Right hindlimb (tissue), 1 donor: ENCODE results near the gene BBX.
"Not testable (repeated sequence)": the region's sequence is repeated elsewhere in the genome, so short reads cannot be mapped to it uniquely, and the experiment has no call there.

Experiments
- DNase-seq: peaks from one replicate; pipeline ENCODE4 v3.0.0-alpha.2; 2018

The BBX gene

GRCh38 chr3:107543666-107544065 is 20.9 kb downstream of the BBX start:
- DNase-seq = no peak

DNA sequence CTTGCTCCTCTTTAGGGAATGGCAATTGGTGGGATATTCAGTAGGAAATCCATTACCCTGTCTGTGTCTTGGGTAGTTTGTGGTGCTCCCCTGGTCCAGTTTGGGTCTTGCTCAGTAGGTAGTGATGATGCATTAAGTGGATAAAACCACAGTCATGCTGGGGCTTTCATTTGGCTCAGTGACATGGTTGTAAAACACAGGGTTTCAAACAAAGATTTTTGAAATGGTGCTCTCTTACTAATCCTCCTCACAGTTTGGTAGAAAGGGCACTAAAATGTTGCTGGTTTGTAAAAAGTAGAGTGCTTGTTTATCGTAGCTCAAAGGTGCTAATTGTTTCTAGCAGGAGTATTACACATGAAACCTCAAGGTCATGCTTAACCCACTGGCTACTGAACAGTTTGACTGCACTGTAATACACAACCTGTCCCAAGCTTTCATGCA is 22.9 kb downstream of the BBX start:
- no peak for DNase-seq

DNA sequence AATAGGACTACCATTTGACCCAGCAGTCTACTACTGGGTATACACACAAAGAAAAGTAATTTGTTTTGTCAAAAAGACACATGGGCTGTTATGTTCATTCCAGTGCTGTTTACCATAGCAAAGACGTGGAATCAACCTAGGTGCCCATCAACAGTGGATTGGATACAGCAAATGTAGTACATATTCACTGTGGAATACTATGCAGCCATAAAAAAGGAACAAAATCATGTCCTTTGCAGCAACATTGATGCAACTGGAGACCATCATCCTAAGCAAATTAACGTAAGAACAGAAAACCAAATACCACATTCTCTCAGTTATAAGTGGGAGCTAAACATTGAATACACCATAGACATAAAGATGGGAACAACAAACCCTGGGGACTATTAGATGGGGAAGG is 25.8 kb downstream of the BBX start:
- no peak for DNase-seq

- DNase-seq = no peak
These were observed 32.6 kb downstream of the BBX start for GRCh38 chr3:107555359-107555758.

GRCh38 chr3:107557743-107558142 is 35.0 kb downstream of the BBX start:
- DNase-seq = no peak

DNA sequence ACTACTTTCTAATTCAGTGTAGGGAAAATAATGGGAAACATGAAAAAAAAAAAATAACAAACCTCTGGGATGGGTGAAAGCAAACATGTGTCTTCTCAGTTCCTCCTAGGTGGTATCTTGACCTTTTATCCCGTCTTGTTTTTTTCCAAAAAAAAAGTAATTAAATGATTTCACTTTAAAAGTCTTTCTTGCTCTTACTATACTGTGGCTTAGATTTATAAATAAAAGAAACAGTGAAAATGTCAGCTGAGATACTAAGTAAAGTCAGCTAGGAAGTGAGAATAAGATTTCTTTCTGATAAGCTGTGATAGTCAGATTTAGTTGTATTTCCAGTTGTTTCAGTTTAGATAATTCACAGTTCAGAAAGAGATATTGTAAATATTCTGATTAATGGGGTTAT is 37.4 kb downstream of the BBX start:
- DNase-seq = no peak

DNA sequence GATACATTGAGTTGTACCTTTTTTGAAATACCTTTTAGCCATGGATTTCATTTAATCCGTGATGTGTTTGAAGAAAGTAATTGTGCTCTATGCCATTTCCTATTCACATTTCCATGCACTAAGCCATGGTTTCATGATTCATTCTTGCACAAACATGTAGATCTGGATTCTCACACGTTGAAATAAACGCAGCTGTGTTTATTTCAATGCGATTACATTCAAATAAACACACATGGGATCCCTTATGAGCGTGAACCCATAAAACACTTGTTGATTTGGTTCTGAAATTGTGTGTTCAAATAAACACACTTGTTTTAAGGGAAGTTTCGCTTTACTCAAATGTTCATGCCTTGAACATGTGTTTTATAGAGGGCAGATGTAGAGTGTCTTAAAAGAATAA is 39.2 kb downstream of the BBX start:
- no peak for DNase-seq

GRCh38 chr3:107562969-107563529 is 40.3 kb downstream of the BBX start:
- DNase-seq = no peak

DNA sequence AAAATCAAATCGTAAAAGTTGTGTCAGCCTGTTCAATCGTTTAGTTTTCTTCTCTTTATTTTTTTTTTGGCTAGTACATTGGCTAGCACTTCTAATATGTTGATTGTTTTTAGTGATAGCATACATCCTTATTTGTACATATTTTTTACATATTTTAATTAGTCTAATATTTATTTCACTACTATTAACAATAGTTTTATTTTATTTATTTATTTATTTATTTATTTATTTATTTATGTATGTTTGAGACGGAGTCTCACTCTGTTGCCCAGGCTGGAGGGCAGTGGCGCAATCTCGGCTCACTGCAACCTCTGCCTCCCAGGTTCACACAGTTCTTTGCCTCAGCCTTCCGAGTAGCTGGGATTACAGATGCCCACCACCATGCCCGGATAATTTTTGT is 42.5 kb downstream of the BBX start:
- DNase-seq = not testable (repeated sequence)

GRCh38 chr3:107571089-107571488 is 48.3 kb downstream of the BBX start:
- DNase-seq = not testable (repeated sequence)

- DNase-seq = not testable (repeated sequence)
These were observed 48.7 kb downstream of the BBX start for GRCh38 chr3:107571492-107571891.

DNA sequence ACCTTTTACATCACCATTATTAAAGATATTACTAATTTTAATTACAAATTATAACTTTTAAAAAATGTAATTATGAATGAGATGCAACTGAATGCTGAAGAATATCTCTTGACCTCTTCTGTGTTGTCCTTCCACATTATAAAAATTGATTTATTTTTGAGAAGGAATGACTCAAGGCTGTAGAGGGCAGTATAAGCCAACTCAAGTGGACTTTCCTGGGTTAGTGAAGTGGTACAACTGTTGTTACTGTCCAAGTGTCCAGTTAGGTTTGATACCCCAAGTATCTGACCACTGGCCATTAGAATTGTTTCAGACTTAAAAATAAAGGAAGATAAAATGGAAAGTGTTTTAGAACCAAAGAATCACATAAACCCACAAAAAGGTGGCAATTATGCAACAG is 51.9 kb downstream of the BBX start:
- no peak for DNase-seq

DNA sequence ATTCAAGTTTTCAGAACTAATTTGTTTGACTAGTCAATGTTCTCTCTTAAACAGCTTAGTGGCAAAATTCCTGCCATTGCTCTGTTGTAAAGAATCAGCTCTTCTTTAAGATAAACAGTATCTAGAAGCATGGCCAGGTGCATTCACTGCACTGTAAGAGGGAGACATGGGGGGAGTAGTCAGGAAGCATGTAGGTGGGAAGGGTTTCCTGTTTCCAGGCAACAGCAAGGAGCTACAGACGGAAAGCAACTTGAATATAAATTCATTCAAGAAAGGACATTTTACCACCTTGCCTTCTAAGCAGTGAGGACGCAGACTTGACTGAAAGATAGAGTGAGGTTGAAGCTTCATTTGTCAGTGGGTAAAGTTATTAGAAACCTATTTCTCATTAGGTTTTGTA is 55.3 kb downstream of the BBX start:
- DNase-seq = no peak

GRCh38 chr3:107578523-107578922 is 55.8 kb downstream of the BBX start:
- no peak for DNase-seq

- DNase-seq = no peak
These were observed 56.6 kb downstream of the BBX start for GRCh38 chr3:107579371-107579770.

DNA sequence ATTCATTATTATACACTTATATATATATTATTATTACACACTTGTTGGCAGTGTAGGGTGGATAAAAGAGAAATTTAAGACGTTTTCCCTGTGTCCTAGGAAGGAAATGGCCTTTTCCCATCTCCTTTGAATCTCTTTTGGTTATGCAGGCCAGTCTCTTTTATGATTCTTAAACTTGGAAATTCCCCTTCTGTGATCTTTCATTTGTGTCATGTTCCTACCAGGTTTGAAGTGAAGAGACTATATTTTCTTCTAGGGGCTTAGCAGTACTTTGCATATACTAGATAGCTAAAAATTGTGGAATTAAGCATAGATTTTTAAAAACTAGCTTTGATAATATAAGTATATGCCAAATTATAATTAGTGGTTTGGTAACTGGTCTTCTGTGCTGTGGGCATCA is 58.5 kb downstream of the BBX start:
- no peak for DNase-seq

DNA sequence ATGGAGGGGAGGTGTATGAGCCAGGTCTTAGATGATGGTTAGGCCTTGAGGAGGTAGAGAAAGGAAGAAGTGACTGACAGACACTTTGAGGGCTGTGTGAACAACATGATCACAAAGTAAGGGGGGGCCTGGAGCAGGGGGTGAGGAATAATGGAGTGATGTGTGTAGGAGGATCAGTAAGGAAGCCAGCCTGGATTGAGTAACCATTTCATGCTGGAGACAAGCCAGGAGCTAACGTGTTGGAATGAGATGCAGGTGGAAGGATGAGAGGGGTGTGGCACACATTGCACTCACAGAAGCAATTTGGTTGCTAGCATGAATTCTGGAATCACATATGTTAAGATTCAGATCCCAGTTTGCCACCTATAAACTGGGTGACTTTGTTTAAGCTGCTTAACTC is 65.5 kb downstream of the BBX start:
- DNase-seq = no peak

GRCh38 chr3:107589454-107589853 is 66.7 kb downstream of the BBX start:
- DNase-seq = no peak

GRCh38 chr3:107590786-107591185 is 68.0 kb downstream of the BBX start:
- DNase-seq = no peak

DNA sequence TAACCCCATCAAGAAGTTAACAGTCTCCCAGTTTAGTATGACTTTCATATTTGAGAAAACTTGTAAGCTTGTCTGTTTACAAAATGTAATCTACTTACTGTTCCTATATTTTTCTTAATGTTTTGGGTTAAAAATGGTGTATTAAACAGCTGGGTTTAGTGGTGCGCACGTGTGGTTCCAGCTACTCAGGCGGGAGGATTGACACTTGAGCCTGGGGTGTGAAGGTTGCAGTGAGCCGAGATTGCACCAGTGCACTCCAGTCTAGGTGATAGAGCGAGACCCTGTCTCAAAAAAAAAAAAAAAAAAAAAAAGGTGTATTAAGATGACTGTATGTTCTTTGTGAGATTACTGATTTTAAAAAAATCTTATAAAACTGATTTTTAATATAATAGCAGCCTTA is 69.3 kb downstream of the BBX start:
- DNase-seq = no peak

DNA sequence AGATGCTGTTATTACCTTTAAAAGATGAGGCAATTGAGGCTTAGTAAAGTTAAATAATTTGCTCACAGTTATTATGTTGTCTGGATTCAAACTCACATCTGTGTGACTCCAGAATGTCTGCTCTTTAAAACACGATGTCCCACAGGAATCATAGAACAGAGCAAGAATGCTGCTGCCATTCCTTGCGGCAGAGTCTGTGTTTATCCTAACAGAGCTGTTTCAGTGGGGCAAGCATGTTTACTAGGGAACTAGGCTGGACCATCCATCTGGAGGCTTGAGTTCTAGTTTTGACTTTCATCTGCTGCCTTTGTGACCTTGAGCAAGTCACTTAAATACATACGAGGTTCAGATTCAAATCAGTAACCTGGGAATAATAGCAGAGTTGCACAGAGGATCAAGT is 72.1 kb downstream of the BBX start:
- no peak for DNase-seq

GRCh38 chr3:107596639-107597038 is 73.9 kb downstream of the BBX start:
- DNase-seq = no peak

- peak; percentile 56 for DNase-seq
These were observed 76.4 kb downstream of the BBX start for GRCh38 chr3:107598926-107599771.

GRCh38 chr3:107599772-107600145 is 77.0 kb downstream of the BBX start:
- DNase-seq = no peak

DNA sequence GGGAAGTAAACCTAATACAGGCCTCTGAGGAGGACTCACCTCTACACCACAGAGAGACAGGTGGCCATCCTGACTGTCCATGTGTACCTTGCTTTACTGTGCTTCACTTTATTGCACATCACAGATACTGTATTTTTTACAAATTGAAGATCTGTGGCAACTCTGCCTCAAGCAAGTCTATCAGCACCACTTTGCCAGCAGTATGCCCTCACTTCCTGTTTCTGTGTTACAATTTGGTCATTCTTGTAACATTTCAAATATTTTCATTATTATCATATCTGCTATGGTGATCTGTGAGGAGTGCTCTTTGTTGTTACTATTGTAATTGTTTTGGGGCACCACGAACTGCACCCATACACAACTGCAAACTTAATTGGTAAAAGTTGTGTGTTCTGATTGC is 78.0 kb downstream of the BBX start:
- DNase-seq = no peak
